ENCODE measurements around the gene BASP1. TPM values are rescaled to one million over a fixed set of nuclear protein-coding genes. Genes with fewer than 3 reads are reported as not detected.
"Not testable (repeated sequence)": the region's sequence is repeated elsewhere in the genome, so short reads cannot be mapped to it uniquely, and the experiment has no call there.

Gene BASP1
- total and polyA plus RNA-seq, 4 donors: 113 to 700 (median 372) TPM

GRCh38 chr5:17306726-17307091 is 89.3 kb downstream of the BASP1 start:
- 91% methylated on average over 7 of the region's 14 CpGs for WGBS (ENCODE audit: insufficient coverage)
- H3K4me3 ChIP-seq (ENCODE audit: low read depth, low read length): no peak overlapping the region
- H3K9me3 ChIP-seq (ENCODE audit: control insufficient read depth, insufficient read depth, low read length): no peaks in the 10 kb centered on the region
- peaks cover 3% of the 10 kb centered on the region for H3K4me1 ChIP-seq (ENCODE audit: control insufficient read depth, insufficient read depth, low read length)
- H3K27me3 ChIP-seq (ENCODE audit: control insufficient read depth, insufficient read depth, low read length): no peaks in the 10 kb centered on the region
- peak overlapping the region; percentile 15 for H3K27ac ChIP-seq (ENCODE audit: low read depth, low read length)
- H3K36me3 ChIP-seq (ENCODE audit: control insufficient read depth, insufficient read depth, low read length): no peaks in the 10 kb centered on the region
- DNase-seq (ENCODE audit: low read depth in 4 of 6, low spot score in 6 of 6): no peak

- H3K27me3 ChIP-seq (ENCODE audit: control insufficient read depth, insufficient read depth, low read length); DNase-seq (ENCODE audit: low read depth in 4 of 6, low spot score in 6 of 6); H3K27ac ChIP-seq (ENCODE audit: low read depth, low read length); H3K36me3 ChIP-seq (ENCODE audit: control insufficient read depth, insufficient read depth, low read length); H3K9me3 ChIP-seq (ENCODE audit: control insufficient read depth, insufficient read depth, low read length); H3K4me1 ChIP-seq (ENCODE audit: control insufficient read depth, insufficient read depth, low read length); H3K4me3 ChIP-seq (ENCODE audit: low read depth, low read length): not testable (repeated sequence)
- no CpG with 5 or more reads among the region's 4 CpGs for WGBS (ENCODE audit: insufficient coverage)
Measured at GRCh38 chr5:17307440-17307839, 90.0 kb downstream of the BASP1 start.

- WGBS (ENCODE audit: insufficient coverage): 89% methylated on average over 5 of the region's 9 CpGs
- Histone ChIP-seq H3K9me3 (ENCODE audit: control insufficient read depth, insufficient read depth, low read length) (no peaks in the 10 kb centered on the region), H3K36me3 (ENCODE audit: control insufficient read depth, insufficient read depth, low read length) (no peaks in the 10 kb centered on the region), H3K4me3 (ENCODE audit: low read depth, low read length) (no peak overlapping the region), H3K27ac (ENCODE audit: low read depth, low read length) (no peak overlapping the region), H3K4me1 (ENCODE audit: control insufficient read depth, insufficient read depth, low read length) (peaks cover 3% of the 10 kb centered on the region), H3K27me3 (ENCODE audit: control insufficient read depth, insufficient read depth, low read length) (no peaks in the 10 kb centered on the region)
- no peak for DNase-seq (ENCODE audit: low read depth in 4 of 6, low spot score in 6 of 6)
Measured at GRCh38 chr5:17308326-17309065, 91.1 kb downstream of the BASP1 start.

GRCh38 chr5:17309462-17309861 is 92.0 kb downstream of the BASP1 start:
- DNase-seq (ENCODE audit: low read depth in 4 of 6, low spot score in 6 of 6): no peak
- no peak overlapping the region for H3K4me3 ChIP-seq (ENCODE audit: low read depth, low read length)
- no peaks in the 10 kb centered on the region for H3K36me3 ChIP-seq (ENCODE audit: control insufficient read depth, insufficient read depth, low read length)
- no peak overlapping the region for H3K27ac ChIP-seq (ENCODE audit: low read depth, low read length)
- 100% methylated on average over 1 of the region's 3 CpGs for WGBS (ENCODE audit: insufficient coverage)
- no peaks in the 10 kb centered on the region for H3K9me3 ChIP-seq (ENCODE audit: control insufficient read depth, insufficient read depth, low read length)
- H3K27me3 ChIP-seq (ENCODE audit: control insufficient read depth, insufficient read depth, low read length): no peaks in the 10 kb centered on the region
- peaks cover 3% of the 10 kb centered on the region for H3K4me1 ChIP-seq (ENCODE audit: control insufficient read depth, insufficient read depth, low read length)

GRCh38 chr5:17310502-17310901 is 93.1 kb downstream of the BASP1 start:
- H3K27me3 ChIP-seq (ENCODE audit: control insufficient read depth, insufficient read depth, low read length); H3K36me3 ChIP-seq (ENCODE audit: control insufficient read depth, insufficient read depth, low read length); H3K4me1 ChIP-seq (ENCODE audit: control insufficient read depth, insufficient read depth, low read length); H3K27ac ChIP-seq (ENCODE audit: low read depth, low read length); H3K9me3 ChIP-seq (ENCODE audit: control insufficient read depth, insufficient read depth, low read length); DNase-seq (ENCODE audit: low read depth in 4 of 6, low spot score in 6 of 6); H3K4me3 ChIP-seq (ENCODE audit: low read depth, low read length): not testable (repeated sequence)
- 88% methylated on average over 2 of the region's 4 CpGs for WGBS (ENCODE audit: insufficient coverage)

- H3K27ac ChIP-seq (ENCODE audit: low read depth, low read length); DNase-seq (ENCODE audit: low read depth in 4 of 6, low spot score in 6 of 6); H3K36me3 ChIP-seq (ENCODE audit: control insufficient read depth, insufficient read depth, low read length); H3K27me3 ChIP-seq (ENCODE audit: control insufficient read depth, insufficient read depth, low read length); H3K4me3 ChIP-seq (ENCODE audit: low read depth, low read length); H3K9me3 ChIP-seq (ENCODE audit: control insufficient read depth, insufficient read depth, low read length); H3K4me1 ChIP-seq (ENCODE audit: control insufficient read depth, insufficient read depth, low read length): not testable (repeated sequence)
- 97% methylated on average over 25 of the region's 31 CpGs for WGBS (ENCODE audit: insufficient coverage)
Measured at GRCh38 chr5:17311811-17312210, 94.4 kb downstream of the BASP1 start.

GRCh38 chr5:17312358-17312757 is 94.9 kb downstream of the BASP1 start:
- DNase-seq (ENCODE audit: low read depth in 4 of 6, low spot score in 6 of 6): no peak
- Histone ChIP-seq H3K4me3 (ENCODE audit: low read depth, low read length) (no peak overlapping the region), H3K36me3 (ENCODE audit: control insufficient read depth, insufficient read depth, low read length) (no peaks in the 10 kb centered on the region), H3K9me3 (ENCODE audit: control insufficient read depth, insufficient read depth, low read length) (no peaks in the 10 kb centered on the region), H3K27ac (ENCODE audit: low read depth, low read length) (no peak overlapping the region), H3K27me3 (ENCODE audit: control insufficient read depth, insufficient read depth, low read length) (no peaks in the 10 kb centered on the region), H3K4me1 (ENCODE audit: control insufficient read depth, insufficient read depth, low read length) (no peaks in the 10 kb centered on the region)
- 71% methylated on average over 2 of the region's 4 CpGs for WGBS (ENCODE audit: insufficient coverage)

GRCh38 chr5:17314907-17315471 is 97.6 kb downstream of the BASP1 start:
- Histone ChIP-seq H3K27me3 (ENCODE audit: control insufficient read depth, insufficient read depth, low read length) (no peaks in the 10 kb centered on the region), H3K36me3 (ENCODE audit: control insufficient read depth, insufficient read depth, low read length) (no peaks in the 10 kb centered on the region), H3K9me3 (ENCODE audit: control insufficient read depth, insufficient read depth, low read length) (no peaks in the 10 kb centered on the region), H3K4me1 (ENCODE audit: control insufficient read depth, insufficient read depth, low read length) (no peaks in the 10 kb centered on the region), H3K27ac (ENCODE audit: low read depth, low read length) (no peak overlapping the region), H3K4me3 (ENCODE audit: low read depth, low read length) (no peak overlapping the region)
- DNase-seq (ENCODE audit: low read depth in 4 of 6, low spot score in 6 of 6): no peak
- no CpG with 5 or more reads among the region's 5 CpGs for WGBS (ENCODE audit: insufficient coverage)

- no peaks in the 10 kb centered on the region for H3K9me3 ChIP-seq (ENCODE audit: control insufficient read depth, insufficient read depth, low read length)
- no peak overlapping the region for H3K27ac ChIP-seq (ENCODE audit: low read depth, low read length)
- no peak overlapping the region for H3K4me3 ChIP-seq (ENCODE audit: low read depth, low read length)
- no peaks in the 10 kb centered on the region for H3K36me3 ChIP-seq (ENCODE audit: control insufficient read depth, insufficient read depth, low read length)
- H3K4me1 ChIP-seq (ENCODE audit: control insufficient read depth, insufficient read depth, low read length): no peaks in the 10 kb centered on the region
- WGBS (ENCODE audit: insufficient coverage): 86% methylated on average over 9 of the region's 11 CpGs
- H3K27me3 ChIP-seq (ENCODE audit: control insufficient read depth, insufficient read depth, low read length): no peaks in the 10 kb centered on the region
- DNase-seq (ENCODE audit: low read depth in 4 of 6, low spot score in 6 of 6): no peak
Measured at GRCh38 chr5:17315710-17316221, 98.3 kb downstream of the BASP1 start.

- Histone ChIP-seq H3K36me3 (ENCODE audit: control insufficient read depth, insufficient read depth, low read length) (no peaks in the 10 kb centered on the region), H3K27me3 (ENCODE audit: control insufficient read depth, insufficient read depth, low read length) (no peaks in the 10 kb centered on the region), H3K9me3 (ENCODE audit: control insufficient read depth, insufficient read depth, low read length) (no peaks in the 10 kb centered on the region), H3K4me3 (ENCODE audit: low read depth, low read length) (no peak overlapping the region), H3K27ac (ENCODE audit: low read depth, low read length) (no peak overlapping the region), H3K4me1 (ENCODE audit: control insufficient read depth, insufficient read depth, low read length) (no peaks in the 10 kb centered on the region)
- no peak for DNase-seq (ENCODE audit: low read depth in 4 of 6, low spot score in 6 of 6)
- 67% methylated on average over 1 of the region's 6 CpGs for WGBS (ENCODE audit: insufficient coverage)
Measured at GRCh38 chr5:17316970-17317459, 99.6 kb downstream of the BASP1 start.
